Neural crest cell (in vitro differentiated cells): ENCODE results near the gene SH2D4B. TPM values are rescaled to one million over a fixed set of nuclear protein-coding genes. Genes with fewer than 3 reads are reported as not detected.

ENCODE experiments used
- DNase-seq: peaks from one replicate; pipeline ENCODE4 v3.0.0; 2021; ENCODE audit warnings: low read depth, mixed read lengths, low spot score
- H3K27ac Mint-ChIP-seq: one replicate; pipeline ENCODE4 v1.8.0; 2021; ENCODE audit warnings: mild to moderate bottlenecking, mixed read lengths; ENCODE audit not compliant: unreplicated experiment
- H3K27me3 Mint-ChIP-seq: 2 replicates; pipeline ENCODE4 v1.8.0; 2021; ENCODE audit warnings: low read depth, mild to moderate bottlenecking, mixed read lengths
- H3K36me3 Mint-ChIP-seq: 2 replicates; pipeline ENCODE4 v1.8.0; 2021; ENCODE audit warnings: low read depth, mild to moderate bottlenecking, mixed read lengths
- H3K4me1 Mint-ChIP-seq: 2 replicates; pipeline ENCODE4 v1.8.0; 2021; ENCODE audit warnings: mixed read lengths
- H3K4me3 Mint-ChIP-seq: one replicate; pipeline ENCODE4 v1.8.0; 2021; ENCODE audit warnings: mild to moderate bottlenecking, mixed read lengths
- H3K9me3 Mint-ChIP-seq: 2 replicates; pipeline ENCODE4 v1.8.0; 2021; ENCODE audit warnings: mixed read lengths
- CTCF ChIP-seq: fragments of 200-600 bp; sonication (generic); conservative IDR thresholded peaks from 2 replicates; pipeline ENCODE4 v1.5.0; 2021; ENCODE audit warnings: antibody characterized with exemption, mild to moderate bottlenecking
- total RNA-seq: library from RNA; stranded (reverse); gene quantifications from 2 replicates; pipeline ENCODE4 v1.2.1, GENCODE V29; 2021

SH2D4B gene
- total RNA-seq, 1 donor from 2014 or later: 0.09 TPM

GRCh38 chr10:80498833-80499741, 38.6 kb upstream of the SH2D4B start:
- no peaks in the 10 kb centered on the region for H3K9me3 Mint-ChIP-seq
- H3K27ac Mint-ChIP-seq: peak overlapping the region; percentile 93
- TF ChIP-seq CTCF: no peak
- H3K27me3 Mint-ChIP-seq: no peaks in the 10 kb centered on the region
- peaks cover 24% of the 10 kb centered on the region for H3K36me3 Mint-ChIP-seq
- DNase-seq: peak; percentile 30
- H3K4me1 Mint-ChIP-seq: peaks cover 80% of the 10 kb centered on the region
- H3K4me3 Mint-ChIP-seq: peak overlapping the region; percentile 8

GRCh38 chr10:80500572-80501380, 36.9 kb upstream of the SH2D4B start:
- no peak overlapping the region for H3K27ac Mint-ChIP-seq
- H3K27me3 Mint-ChIP-seq: no peaks in the 10 kb centered on the region
- H3K36me3 Mint-ChIP-seq: peaks cover 16% of the 10 kb centered on the region
- TF ChIP-seq CTCF: no peak
- H3K4me3 Mint-ChIP-seq: no peak overlapping the region
- peaks cover 86% of the 10 kb centered on the region for H3K4me1 Mint-ChIP-seq
- H3K9me3 Mint-ChIP-seq: no peaks in the 10 kb centered on the region
- no peak for DNase-seq

GRCh38 chr10:80501381-80501912, 36.3 kb upstream of the SH2D4B start:
- peaks cover 87% of the 10 kb centered on the region for H3K4me1 Mint-ChIP-seq
- no peaks in the 10 kb centered on the region for H3K9me3 Mint-ChIP-seq
- peaks cover 13% of the 10 kb centered on the region for H3K36me3 Mint-ChIP-seq
- DNase-seq: no peak
- peak overlapping the region; percentile 39 for H3K27ac Mint-ChIP-seq
- no peak for TF ChIP-seq CTCF
- no peak overlapping the region for H3K4me3 Mint-ChIP-seq
- H3K27me3 Mint-ChIP-seq: no peaks in the 10 kb centered on the region

- Mint-ChIP-seq H3K36me3 (peaks cover 8% of the 10 kb centered on the region), H3K27ac (peak overlapping the region; percentile 39), H3K27me3 (no peaks in the 10 kb centered on the region), H3K4me1 (peaks cover 83% of the 10 kb centered on the region), H3K4me3 (no peak overlapping the region), H3K9me3 (no peaks in the 10 kb centered on the region)
- TF ChIP-seq CTCF: no peak
- DNase-seq: no peak
Measured at GRCh38 chr10:80501913-80502521, 35.7 kb upstream of the SH2D4B start.
